ENCODE data around the gene IRX2. TPM values are rescaled to one million over a fixed set of nuclear protein-coding genes. Genes with fewer than 3 reads are reported as not detected.

IRX2 gene
- total and polyA plus RNA-seq, 2 donors (not counting 3 experiments of a cell fraction or from before 2014, with no cell fraction given): not detected

- dilution Hi-C loops (cut with MboI; ENCODE audit: extremely low pct_ligation_motif_present, low sequenced_read_pairs) (no loop called here), intact Hi-C loops (cut with micrococcal nuclease) (no loop called here)
- Histone ChIP-seq H3K9ac (replicated peaks; ENCODE audit: extremely low read depth, insufficient read depth, low read length) (no peak overlapping the region), H3K4me3 (replicated peaks in 1 of 3; ENCODE audit: insufficient read depth in 1 of 3, low read depth in 1 of 3, low read length in 3 of 3) (no peak overlapping the region), H3K4me1 (ENCODE audit: control insufficient read depth, extremely low read depth, insufficient read depth, low read length) (no peaks in the 10 kb centered on the region), H3K9me3 (replicated peaks; ENCODE audit: control insufficient read depth, insufficient read depth, low read length) (peaks cover 9% of the 10 kb centered on the region), H3K9me1 (replicated peaks; ENCODE audit: control insufficient read depth, extremely low read depth, insufficient read depth, low read length) (no peaks in the 10 kb centered on the region), H3K36me3 (ENCODE audit: control insufficient read depth in 2 of 2, extremely low read depth in 1 of 2, insufficient read depth in 2 of 2, low read length in 2 of 2) (no peaks in the 10 kb centered on the region), H3K27ac (ENCODE audit: insufficient read depth, low read depth, low read length) (no peak overlapping the region), H3K27me3 (ENCODE audit: control insufficient read depth in 2 of 2, insufficient read depth in 2 of 2, low read length in 2 of 2) (no peaks in the 10 kb centered on the region), H3K79me2 (ENCODE audit: control insufficient read depth, insufficient read depth, low read length) (no peaks in the 10 kb centered on the region), H3K4me2 (ENCODE audit: insufficient read depth, low read length) (no peak overlapping the region), H4K20me1 (replicated peaks; ENCODE audit: control insufficient read depth, extremely low read depth, insufficient read depth, low read length) (no peaks in the 10 kb centered on the region), H2AFZ (ENCODE audit: low read depth, low read length) (no peak overlapping the region)
- FAIRE-seq (no peak), DNase-seq (ENCODE audit: low read depth, low spot score) (no peak)
- ChIA-PET CTCF (no interaction called here), POLR2A (no interaction called here)
- no TSS peak for BruUV-seq (replicated peaks)
- TF ChIP-seq POLR2A (IDR thresholded peaks at IDR 0.05; ENCODE audit: low read depth, low read length) (no peak), EZH2 (IDR thresholded peaks at IDR 0.05; ENCODE audit: borderline replicate concordance, low read depth, low read length, severe bottlenecking) (no peak), FOS (IDR thresholded peaks at IDR 0.05; ENCODE audit: borderline replicate concordance, insufficient read depth, low read length) (no peak), CTCF (IDR thresholded peaks at IDR 0.05; ENCODE audit: extremely low read depth in 1 of 2, insufficient read depth in 1 of 2, low read depth in 1 of 2, low read length in 2 of 2) (no peak), POLR2AphosphoS5 (IDR thresholded peaks at IDR 0.05; ENCODE audit: insufficient read depth, low read depth, low read length) (no peak), GATA2 (IDR thresholded peaks at IDR 0.05; ENCODE audit: insufficient read depth, insufficient read length, low read depth, low read length) (no peak), JUN (IDR thresholded peaks at IDR 0.05; ENCODE audit: borderline replicate concordance, insufficient read depth, insufficient read length, low read depth) (no peak), MYC (IDR thresholded peaks at IDR 0.05; ENCODE audit: low read depth, low read length) (no peak)
- TF ChIP-seq, protein P1, sequence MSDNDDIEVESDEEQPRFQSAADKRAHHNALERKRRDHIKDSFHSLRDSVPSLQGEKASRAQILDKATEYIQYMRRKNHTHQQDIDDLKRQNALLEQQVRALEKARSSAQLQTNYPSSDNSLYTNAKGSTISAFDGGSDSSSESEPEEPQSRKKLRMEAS (IDR thresholded peaks at IDR 0.05; ENCODE audit: insufficient read depth, insufficient read length): no peak
Measured at GRCh38 chr5:2718115-2718514, 33.4 kb downstream of the IRX2 start.
